Activated T-helper 2 cell treated with anti-CD3 and anti-CD28 coated beads, Interferon-gamma antibody, Interleukin-2, Interleukin-4, amounts not matched to agents 10 μg/mL and 5 μg/mL and 100 μg/mL, durations not matched to agents 14 hours and 24 hours and 36 hours (primary cell): Measurements from ENCODE around the gene EDEM2. TPM values are rescaled to one million over a fixed set of nuclear protein-coding genes. Genes with fewer than 3 reads are reported as not detected.
"Not testable (repeated sequence)": the region's sequence is repeated elsewhere in the genome, so short reads cannot be mapped to it uniquely, and the experiment has no call there.

Experiments used
- DNase-seq: peaks from one replicate; pipeline ENCODE4 v3.0.0; 2021; ENCODE audit warnings: low spot score
- H3K27ac Mint-ChIP-seq: one replicate; pipeline ENCODE4 v1.8.0; 2021; ENCODE audit warnings: mixed read lengths
- H3K27me3 Mint-ChIP-seq: one replicate; pipeline ENCODE4 v1.8.0; 2021; ENCODE audit warnings: low read depth, mixed read lengths
- H3K36me3 Mint-ChIP-seq: one replicate; pipeline ENCODE4 v1.8.0; 2021; ENCODE audit warnings: low read depth, mixed read lengths
- H3K4me1 Mint-ChIP-seq: one replicate; pipeline ENCODE4 v1.8.0; 2021; ENCODE audit warnings: low read depth, mixed read lengths
- H3K4me3 Mint-ChIP-seq: one replicate; pipeline ENCODE4 v1.8.0; 2021; ENCODE audit warnings: low read depth, mild to moderate bottlenecking, moderate library complexity, mixed read lengths
- H3K9me3 Mint-ChIP-seq: one replicate; pipeline ENCODE4 v1.8.0; 2021; ENCODE audit warnings: mixed read lengths
- intact Hi-C: fragments of 100-400 bp; cut with micrococcal nuclease; formaldehyde crosslinking; loops from one replicate; pipeline ENCODE4 v1.15.1; 2023
- total RNA-seq: library from RNA; stranded (reverse); gene quantifications from 2 replicates; pipeline ENCODE4 v1.2.3, GENCODE V29; 2022

Gene EDEM2
- total RNA-seq, 1 donor from 2014 or later: 25.7 TPM

DNA sequence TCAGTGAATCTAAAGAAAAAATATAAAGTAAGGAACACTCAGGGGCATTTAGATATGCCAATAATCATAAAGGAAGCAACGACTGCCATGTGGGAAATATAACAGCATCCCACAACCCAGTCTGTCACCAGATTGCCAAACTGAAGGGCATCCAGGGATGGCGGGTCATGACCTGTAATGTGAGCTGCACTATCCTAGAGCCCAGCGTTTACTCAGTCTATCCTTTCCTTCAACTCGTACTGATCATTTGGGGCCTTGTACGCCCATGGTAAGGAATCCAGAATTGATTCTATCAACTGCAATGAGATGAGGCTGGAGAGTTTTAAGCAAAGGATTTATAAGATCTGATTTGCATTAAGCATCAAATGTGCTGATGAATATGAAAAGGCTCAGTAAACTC lies 59.8 kb downstream of the EDEM2 start:
- peaks cover 50% of the 10 kb centered on the region for H3K4me1 Mint-ChIP-seq
- no peak overlapping the region for H3K4me3 Mint-ChIP-seq
- intact Hi-C loops: no loop called here

GRCh38 chr20:35085477-35086225 lies 61.5 kb downstream of the EDEM2 start:
- Mint-ChIP-seq H3K4me1 (peaks cover 49% of the 10 kb centered on the region), H3K27ac (peak overlapping the region; percentile 72), H3K27me3 (no peaks in the 10 kb centered on the region), H3K36me3 (peaks cover 35% of the 10 kb centered on the region), H3K9me3 (no peaks in the 10 kb centered on the region), H3K4me3 (no peak overlapping the region)
- intact Hi-C loops: no loop called here
- no peak for DNase-seq

More for the DNA sequence above, 59.8 kb downstream of the EDEM2 start:
- H3K27me3 Mint-ChIP-seq: no peaks in the 10 kb centered on the region
- H3K27ac Mint-ChIP-seq: peak overlapping the region; percentile 52
- no peak for DNase-seq
- H3K9me3 Mint-ChIP-seq: no peaks in the 10 kb centered on the region
- H3K36me3 Mint-ChIP-seq: peaks cover 44% of the 10 kb centered on the region

- DNase-seq: no peak
- no peak overlapping the region for H3K4me3 Mint-ChIP-seq
- peaks cover 48% of the 10 kb centered on the region for H3K4me1 Mint-ChIP-seq
- intact Hi-C loops: no loop called here
- no peaks in the 10 kb centered on the region for H3K27me3 Mint-ChIP-seq
- peak overlapping the region; percentile 72 for H3K27ac Mint-ChIP-seq
- no peaks in the 10 kb centered on the region for H3K9me3 Mint-ChIP-seq
- peaks cover 31% of the 10 kb centered on the region for H3K36me3 Mint-ChIP-seq
Measured at GRCh38 chr20:35084998-35085397, 62.1 kb downstream of the EDEM2 start.

GRCh38 chr20:35080348-35080642 lies 66.8 kb downstream of the EDEM2 start:
- H3K27ac Mint-ChIP-seq: peak overlapping the region; percentile 46
- H3K27me3 Mint-ChIP-seq, intact Hi-C loops, DNase-seq: not testable (repeated sequence)
- peaks cover 38% of the 10 kb centered on the region for H3K4me1 Mint-ChIP-seq
- H3K4me3 Mint-ChIP-seq: peak overlapping the region; percentile 5
- H3K36me3 Mint-ChIP-seq: peaks cover 42% of the 10 kb centered on the region
- H3K9me3 Mint-ChIP-seq: peaks cover 13% of the 10 kb centered on the region

DNA sequence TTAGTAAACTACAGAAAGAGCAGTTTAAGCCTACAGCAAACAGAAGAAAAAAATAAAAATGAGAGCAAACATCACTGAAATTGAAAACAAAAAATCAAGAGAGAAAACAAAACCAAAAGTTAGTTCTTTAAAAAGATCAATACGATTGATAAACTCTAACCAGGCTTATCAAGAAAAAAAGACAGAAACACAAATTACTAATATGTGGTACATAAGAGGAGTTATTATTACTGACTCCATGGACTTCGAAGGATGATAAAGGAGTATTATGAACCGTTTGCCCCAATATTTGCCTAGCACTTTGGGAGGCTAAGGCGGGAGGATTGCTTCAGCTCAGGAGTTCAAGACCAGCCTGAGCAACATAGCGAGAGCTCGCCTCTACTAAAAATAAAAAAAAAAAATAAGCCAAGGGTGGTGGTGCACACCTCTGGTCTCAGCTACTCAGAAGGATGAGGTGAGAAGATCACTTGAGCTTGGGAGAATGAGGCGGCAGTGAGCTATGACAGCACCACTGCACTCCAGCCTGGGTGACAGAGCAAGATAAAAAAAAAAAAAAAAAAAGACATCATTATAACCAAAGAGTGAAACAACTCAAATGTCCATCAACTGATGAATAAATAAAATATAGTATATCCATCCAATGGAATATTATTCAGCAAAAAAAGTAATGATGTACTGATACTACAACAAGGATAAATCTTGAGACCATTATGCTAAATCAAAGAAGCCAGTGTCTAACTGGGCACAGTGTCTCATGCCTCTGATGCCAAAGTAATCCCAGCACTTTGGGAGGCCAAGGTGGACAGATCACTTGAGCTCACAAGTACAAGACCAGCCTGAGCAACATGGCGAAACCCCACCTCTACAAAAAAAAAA lies 67.4 kb downstream of the EDEM2 start:
- Mint-ChIP-seq H3K4me1 (peaks cover 32% of the 10 kb centered on the region), H3K27me3 (no peaks in the 10 kb centered on the region), H3K4me3 (peak overlapping the region; percentile 18), H3K9me3 (peaks cover 13% of the 10 kb centered on the region), H3K36me3 (peaks cover 48% of the 10 kb centered on the region), H3K27ac (peak overlapping the region; percentile 46)
- intact Hi-C loops: no loop called here
- no peak for DNase-seq

DNA sequence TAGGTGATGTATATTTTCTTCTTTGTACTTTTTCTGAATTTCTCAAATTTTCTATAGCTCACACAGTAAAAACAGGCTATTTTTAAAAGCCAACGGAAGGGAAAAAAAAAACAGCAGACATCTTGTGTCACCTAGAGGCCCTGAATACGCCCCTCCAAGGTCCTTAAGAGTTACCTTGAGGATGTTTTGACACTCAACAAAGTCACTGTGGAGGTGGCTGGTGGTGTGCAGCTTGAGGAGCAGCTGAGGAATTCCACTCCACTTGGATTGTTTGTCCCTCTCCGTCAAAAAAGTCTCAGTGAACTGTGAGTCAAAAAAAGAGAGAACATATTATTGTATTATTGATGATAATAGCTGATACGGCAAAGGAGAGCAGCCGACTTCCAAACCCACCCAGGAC lies 69.3 kb downstream of the EDEM2 start:
- Mint-ChIP-seq H3K27ac (no peak overlapping the region), H3K9me3 (peaks cover 27% of the 10 kb centered on the region), H3K4me3 (no peak overlapping the region), H3K36me3 (peaks cover 63% of the 10 kb centered on the region), H3K4me1 (peaks cover 28% of the 10 kb centered on the region), H3K27me3 (no peaks in the 10 kb centered on the region)
- intact Hi-C loops: no loop called here
- DNase-seq: no peak

- intact Hi-C loops: no loop called here
- peaks cover 26% of the 10 kb centered on the region for H3K4me1 Mint-ChIP-seq
Measured at GRCh38 chr20:35077341-35077740, 69.8 kb downstream of the EDEM2 start.

DNA sequence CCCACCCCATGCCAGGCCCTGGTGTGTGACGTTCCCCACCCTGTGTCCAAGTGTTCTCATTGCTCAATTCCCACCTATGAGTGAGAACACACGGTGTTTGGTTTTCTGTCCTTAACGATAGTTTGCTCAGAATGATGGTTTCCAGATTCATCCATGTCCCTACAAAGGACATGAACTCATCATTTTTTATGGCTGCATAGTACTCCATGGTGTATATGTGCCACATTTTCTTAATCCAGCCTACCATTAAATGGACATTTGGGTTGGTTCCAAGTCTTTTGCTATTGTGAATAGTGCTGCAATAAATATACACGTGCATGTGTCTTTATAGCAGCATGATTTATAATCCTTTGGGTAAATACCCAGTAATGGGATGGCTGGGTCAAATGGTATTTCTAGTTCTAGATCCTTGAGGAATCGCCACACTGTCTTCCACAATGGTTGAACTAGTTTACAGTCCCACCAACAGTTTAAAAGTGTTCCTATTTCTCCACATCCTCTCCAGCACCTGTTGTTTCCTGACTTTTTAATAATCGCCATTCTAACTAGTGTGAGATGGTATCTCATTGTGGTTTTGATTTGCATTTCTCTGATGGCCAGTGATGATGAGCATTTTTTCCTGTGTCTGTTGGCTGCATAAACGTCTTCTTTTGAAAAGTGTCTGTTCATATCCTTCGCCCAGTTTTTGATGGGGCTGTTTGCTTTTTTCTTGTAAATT lies 75.5 kb downstream of the EDEM2 start:
- Mint-ChIP-seq H3K4me1 (peaks cover 19% of the 10 kb centered on the region), H3K9me3 (peaks cover 31% of the 10 kb centered on the region), H3K36me3 (peaks cover 92% of the 10 kb centered on the region)
- H3K27me3 Mint-ChIP-seq, intact Hi-C loops, H3K27ac Mint-ChIP-seq, H3K4me3 Mint-ChIP-seq, DNase-seq: not testable (repeated sequence)

More at GRCh38 chr20:35077341-35077740, 69.8 kb downstream of the EDEM2 start:
- DNase-seq: no peak
- H3K27ac Mint-ChIP-seq: no peak overlapping the region
- H3K4me3 Mint-ChIP-seq: no peak overlapping the region
- H3K9me3 Mint-ChIP-seq: peaks cover 32% of the 10 kb centered on the region
- peaks cover 68% of the 10 kb centered on the region for H3K36me3 Mint-ChIP-seq
- no peaks in the 10 kb centered on the region for H3K27me3 Mint-ChIP-seq

- H3K9me3 Mint-ChIP-seq: no peaks in the 10 kb centered on the region
- H3K4me3 Mint-ChIP-seq: no peak overlapping the region
- no peaks in the 10 kb centered on the region for H3K27me3 Mint-ChIP-seq
- peaks cover 50% of the 10 kb centered on the region for H3K4me1 Mint-ChIP-seq
- DNase-seq: no peak
- H3K27ac Mint-ChIP-seq: no peak overlapping the region
- peaks cover 76% of the 10 kb centered on the region for H3K36me3 Mint-ChIP-seq
- intact Hi-C loops: no loop called here
Measured at GRCh38 chr20:35066194-35066593, 80.9 kb downstream of the EDEM2 start.

Other genes with a start within 250 kb of the EDEM2 start
- 70.5 and 77.1 TPM in 2 replicates for gene GSS, start 191.5 kb downstream of the EDEM2 start, total RNA-seq
- 0.30 and 0.34 TPM in 2 replicates for gene MYH7B, start 191.5 kb downstream of the EDEM2 start, total RNA-seq
- gene TRPC4AP, start 54.5 kb downstream of the EDEM2 start, total RNA-seq: 52.3 and 52.4 TPM in 2 replicates
- 0.43 and 0.64 TPM in 2 replicates for gene PROCR, start 24.7 kb upstream of the EDEM2 start, total RNA-seq
- not detected in 2 replicates for gene MMP24, start 79.4 kb upstream of the EDEM2 start, total RNA-seq
- gene MMP24OS, start 130.8 kb upstream of the EDEM2 start, total RNA-seq: 31.4 and 33.0 TPM in 2 replicates
- 179 and 183 TPM in 2 replicates for gene EIF6, start 137.4 kb upstream of the EDEM2 start, total RNA-seq
- gene FAM83C, start 145.1 kb upstream of the EDEM2 start, total RNA-seq: not detected in 2 replicates